H1 (cell line): ENCODE measurements around the gene DLX5. TPM values are rescaled to one million over a fixed set of nuclear protein-coding genes. Genes with fewer than 3 reads are reported as not detected.

Source experiments
- CTCF ChIA-PET: fragments of 300-600 bp; sonication (Branson Sonifier 250); formaldehyde crosslinking; loops from one replicate; lab custom pipeline; 2021; ENCODE audit not compliant: partially characterized antibody; lab: Charles Lee
- POLR2A ChIA-PET: fragments of 300-600 bp; sonication (Branson Sonifier 250); formaldehyde crosslinking; loops from one replicate; lab custom pipeline; 2021; ENCODE audit warnings: inconsistent platforms; ENCODE audit not compliant: partially characterized antibody; lab: Charles Lee
- DNase-seq, 2 experiments: peaks; one replicate each; pipeline versions ENCODE4 v3.0.0 to v3.0.0-alpha.2; 2010 to 2022; ENCODE audit warnings: low spot score in 2 of 2, low read depth in 1 of 2, mixed read lengths in 1 of 2
- FAIRE-seq: peaks from 2 replicates; lab custom pipeline; 2011; peaks lifted over from hg19 to GRCh38; lab: Jason Lieb, UNC
- H2AFZ ChIP-seq: 2 replicates; pipeline ENCODE4 v1.8.1; 2012; ENCODE audit warnings: low read length, inconsistent platforms
- H2AK5ac ChIP-seq: 2 replicates; pipeline ENCODE4 v1.6.1; 2013; ENCODE audit warnings: low read depth, low read length
- H2BK120ac ChIP-seq: replicated peaks from 2 replicates; pipeline ENCODE3; 2013; ENCODE audit warnings: low read depth, low read length, inconsistent platforms
- H2BK12ac ChIP-seq: 2 replicates; pipeline ENCODE4 v1.6.1; 2013; ENCODE audit warnings: low read depth, low read length
- H2BK15ac ChIP-seq: 2 replicates; pipeline ENCODE4 v1.6.1; 2013; ENCODE audit warnings: low read length
- H2BK20ac ChIP-seq: 2 replicates; pipeline ENCODE4 v1.6.1; 2013; ENCODE audit warnings: low read length
- H2BK5ac ChIP-seq: 2 replicates; pipeline ENCODE4 v1.6.1; 2013; ENCODE audit warnings: low read depth, low read length
- H3K14ac ChIP-seq: 2 replicates; pipeline ENCODE4 v1.6.1; 2013; ENCODE audit warnings: inconsistent platforms; ENCODE audit not compliant: insufficient read length
- H3K18ac ChIP-seq: 2 replicates; pipeline ENCODE4 v1.6.1; 2013; ENCODE audit warnings: low read length; ENCODE audit errors: extremely low read depth
- H3K23ac ChIP-seq: 2 replicates; pipeline ENCODE4 v1.6.1; 2013; ENCODE audit warnings: inconsistent platforms; ENCODE audit not compliant: insufficient read length
- H3K23me2 ChIP-seq: 2 replicates; pipeline ENCODE4 v1.6.1; 2013; ENCODE audit warnings: low read depth, low read length
- H3K27ac ChIP-seq: 2 replicates; pipeline ENCODE4 v1.6.1; 2011; ENCODE audit warnings: low read depth, low read length, inconsistent platforms
- H3K27me3 ChIP-seq, 4 experiments: replicated peaks in 1 of 4; 1 replicate in 1 of 4; 2 replicates in 3 of 4; pipeline versions ENCODE4 v1.6.1 to v1.8.1; 2011 to 2013; ENCODE audit warnings: low read length in 3 of 4, mild to moderate bottlenecking in 3 of 4, inconsistent platforms in 2 of 4, mixed read lengths in 2 of 4, moderate library complexity in 1 of 4; ENCODE audit not compliant: control insufficient read depth in 3 of 4, insufficient read depth in 3 of 4; ENCODE audit errors: extremely low read depth in 1 of 4
- H3K36me3 ChIP-seq, 4 experiments: 2 replicates each; pipeline versions ENCODE4 v1.6.1 to v1.8.1; 2011 to 2013; ENCODE audit warnings: mild to moderate bottlenecking in 4 of 4, low read length in 3 of 4, moderate library complexity in 2 of 4, control low read depth in 1 of 4, inconsistent platforms in 1 of 4; ENCODE audit not compliant: insufficient read depth in 4 of 4, control insufficient read depth in 2 of 4
- H3K4ac ChIP-seq: replicated peaks from 2 replicates; pipeline ENCODE3; 2013; ENCODE audit warnings: low read length, low read depth, mixed read lengths, inconsistent platforms; ENCODE audit not compliant: insufficient read length
- H3K4me1 ChIP-seq, 4 experiments: replicated peaks in 1 of 4; 1 replicate in 1 of 4; 2 replicates in 3 of 4; pipeline versions ENCODE4 v1.6.1 to v1.8.1; 2011 to 2013; ENCODE audit warnings: low read length in 3 of 4, inconsistent platforms in 2 of 4, mixed read lengths in 1 of 4; ENCODE audit not compliant: insufficient read depth in 4 of 4, control insufficient read depth in 3 of 4
- H3K4me2 ChIP-seq, 2 experiments: 2 replicates each; pipeline versions ENCODE4 v1.6.1 to v1.8.1; 2011 to 2013; ENCODE audit warnings: low read depth in 2 of 2, low read length in 2 of 2, control low read depth in 1 of 2, inconsistent platforms in 1 of 2, mild to moderate bottlenecking in 1 of 2; ENCODE audit not compliant: insufficient read depth in 1 of 2
- H3K4me3 ChIP-seq, 4 experiments: fragments of 200-600, 300-600 bp in 1 of 4; sonication (generic), shearing (Covaris generic), sonication (Bioruptor Twin) in 1 of 4; 2 replicates each; pipeline versions ENCODE4 v1.5.1 to v1.8.1; 2011 to 2016; ENCODE audit warnings: low read length in 4 of 4, low read depth in 3 of 4, control low read depth in 2 of 4, inconsistent platforms in 2 of 4, mild to moderate bottlenecking in 2 of 4, mixed read lengths in 1 of 4, moderate library complexity in 1 of 4; ENCODE audit not compliant: insufficient read depth in 2 of 4; ENCODE audit errors: extremely low read depth in 1 of 4
- H3K56ac ChIP-seq: replicated peaks from 2 replicates; pipeline ENCODE3; 2013; ENCODE audit warnings: low read depth, mild to moderate bottlenecking, mixed read lengths, low read length, inconsistent platforms; ENCODE audit not compliant: insufficient read length
- H3K79me1 ChIP-seq: 2 replicates; pipeline ENCODE4 v1.6.1; 2013; ENCODE audit warnings: low read depth, low read length, control low read depth
- H3K79me2 ChIP-seq, 2 experiments: 2 replicates each; pipeline versions ENCODE4 v1.6.1 to v1.8.1; 2012 to 2013; ENCODE audit warnings: low read length in 2 of 2, mild to moderate bottlenecking in 2 of 2, inconsistent platforms in 1 of 2; ENCODE audit not compliant: insufficient read depth in 2 of 2, control insufficient read depth in 1 of 2
- H3K9ac ChIP-seq, 4 experiments: replicated peaks in 1 of 4; 1 replicate in 1 of 4; 2 replicates in 3 of 4; pipeline versions ENCODE4 v1.6.1 to v1.8.1; 2011 to 2013; ENCODE audit warnings: low read depth in 3 of 4, low read length in 3 of 4, control low read depth in 2 of 4, mild to moderate bottlenecking in 2 of 4, moderate library complexity in 2 of 4, inconsistent platforms in 1 of 4; ENCODE audit errors: extremely low read depth in 1 of 4
- H3K9me3 ChIP-seq, 2 experiments: 2 replicates each; pipeline versions ENCODE4 v1.6.1 to v1.8.1; 2012 to 2013; ENCODE audit warnings: mild to moderate bottlenecking in 2 of 2, moderate library complexity in 2 of 2, control low read depth in 1 of 2, inconsistent platforms in 1 of 2, low read depth in 1 of 2, low read length in 1 of 2, mixed read lengths in 1 of 2; ENCODE audit not compliant: insufficient read depth in 2 of 2
- H4K20me1 ChIP-seq, 2 experiments: replicated peaks in 1 of 2; 2 replicates each; pipeline versions ENCODE3 to v1.8.1; 2011 to 2013; ENCODE audit warnings: inconsistent platforms in 2 of 2, low read length in 2 of 2, mild to moderate bottlenecking in 1 of 2; ENCODE audit not compliant: insufficient read depth in 2 of 2, control insufficient read depth in 1 of 2
- H4K5ac ChIP-seq: 2 replicates; pipeline ENCODE4 v1.6.1; 2013; ENCODE audit warnings: low read length, low read depth, mixed read lengths, inconsistent platforms; ENCODE audit not compliant: insufficient read length
- H4K8ac ChIP-seq: 2 replicates; pipeline ENCODE4 v1.8.0; 2013; ENCODE audit warnings: mild to moderate bottlenecking, moderate library complexity, low read length, inconsistent platforms; ENCODE audit not compliant: insufficient read depth; ENCODE audit errors: extremely low read depth
- H4K91ac ChIP-seq: replicated peaks from 2 replicates; pipeline ENCODE3; 2013; ENCODE audit warnings: low read length, mixed read lengths, inconsistent platforms; ENCODE audit not compliant: insufficient read length
- CEBPB ChIP-seq: IDR thresholded peaks from 2 replicates; pipeline ENCODE4 v1.6.1; 2012; ENCODE audit warnings: low read depth, low read length
- FOSL1 ChIP-seq: IDR thresholded peaks from 2 replicates; pipeline ENCODE4 v1.6.1; 2011; ENCODE audit warnings: mild to moderate bottlenecking, low read depth, low read length, moderate library complexity; ENCODE audit not compliant: insufficient read depth
- KDM1A ChIP-seq: fragments of 200-600, 300-600 bp; sonication (generic); IDR thresholded peaks from 2 replicates; pipeline ENCODE4 v1.7.1; 2016; ENCODE audit warnings: mild to moderate bottlenecking, low read length, borderline replicate concordance
- NANOG ChIP-seq: IDR thresholded peaks from 2 replicates; pipeline ENCODE4 v1.6.1; 2011; ENCODE audit warnings: low read length, low read depth, mild to moderate bottlenecking, inconsistent platforms; ENCODE audit not compliant: insufficient read depth, poor library complexity, severe bottlenecking
- RAD21 ChIP-seq, 2 experiments: IDR thresholded peaks in 1 of 2; conservative IDR thresholded peaks in 1 of 2; 2 replicates each; pipeline ENCODE4 v1.6.1; 2011; ENCODE audit warnings: low read depth in 2 of 2, low read length in 2 of 2, improper control_type of control experiment in 1 of 2, inconsistent platforms in 1 of 2, mild to moderate bottlenecking in 1 of 2, moderate library complexity in 1 of 2
- RBBP5 ChIP-seq: IDR thresholded peaks from 2 replicates; pipeline ENCODE4 v1.7.1; 2012; ENCODE audit warnings: low read depth, mild to moderate bottlenecking, inconsistent platforms, low read length, moderate library complexity, borderline replicate concordance
- SP2 ChIP-seq: IDR thresholded peaks from 2 replicates; pipeline ENCODE4 v1.6.1; 2012; ENCODE audit warnings: mild to moderate bottlenecking, low read length, inconsistent platforms
- SRF ChIP-seq: IDR thresholded peaks from 2 replicates; pipeline ENCODE4 v1.6.1; 2011; ENCODE audit warnings: mild to moderate bottlenecking, low read depth, low read length, moderate library complexity
- USF2 ChIP-seq: IDR thresholded peaks from 2 replicates; pipeline ENCODE4 v1.6.1; 2011; ENCODE audit warnings: low read length, improper control_type of control experiment
- WGBS, 2 experiments: shearing (Covaris generic) in 1 of 2; methylation state at CpG; one replicate each; pipeline versions ENCODE4 v1.1.6 to v1.1.7; 2013 to 2015; ENCODE audit warnings: low lambda C conversion rate in 2 of 2, mixed read lengths in 2 of 2, inconsistent platforms in 1 of 2, low coverage in 1 of 2, missing lambda C conversion rate in 1 of 2; ENCODE audit not compliant: insufficient replicate concordance in 2 of 2, insufficient coverage in 1 of 2, insufficient read length in 1 of 2; ENCODE audit errors: extremely low coverage in 1 of 2, missing lambda C conversion rate in 1 of 2; 5-methylcytosine and 5-hydroxymethylcytosine counted together
- polyA plus RNA-seq, 7 experiments: library from polyadenylated mRNA; depleted of rRNA in 3 of 7; stranded (reverse) in 5 of 7; unstranded in 2 of 7; fragments of >200 nt in 5 of 7; fragments of 200-250 nt in 2 of 7; gene quantifications; 1 replicate in 5 of 7; 2 replicates in 1 of 7; 4 replicates in 1 of 7; pipeline versions ENCODE4 v1.2.1 to v1.2.3, GENCODE V29; 2011 to 2013; ENCODE audit warnings: missing spikeins in 2 of 7, mixed read lengths in 2 of 7
- total RNA-seq: library from RNA; stranded (reverse); fragmentation: NEBNext Ultra II Directional; extraction: Animal tissue kit (Norgen Biotek cat#: 25700); gene quantifications from 2 replicates; pipeline ENCODE4 v1.2.1, GENCODE V29; 2021

The DLX5 gene
- total and polyA plus RNA-seq, 2 of the 8 experiments (the other 6 are each of a cell fraction or from before 2014, with no cell fraction given): not detected

DNA sequence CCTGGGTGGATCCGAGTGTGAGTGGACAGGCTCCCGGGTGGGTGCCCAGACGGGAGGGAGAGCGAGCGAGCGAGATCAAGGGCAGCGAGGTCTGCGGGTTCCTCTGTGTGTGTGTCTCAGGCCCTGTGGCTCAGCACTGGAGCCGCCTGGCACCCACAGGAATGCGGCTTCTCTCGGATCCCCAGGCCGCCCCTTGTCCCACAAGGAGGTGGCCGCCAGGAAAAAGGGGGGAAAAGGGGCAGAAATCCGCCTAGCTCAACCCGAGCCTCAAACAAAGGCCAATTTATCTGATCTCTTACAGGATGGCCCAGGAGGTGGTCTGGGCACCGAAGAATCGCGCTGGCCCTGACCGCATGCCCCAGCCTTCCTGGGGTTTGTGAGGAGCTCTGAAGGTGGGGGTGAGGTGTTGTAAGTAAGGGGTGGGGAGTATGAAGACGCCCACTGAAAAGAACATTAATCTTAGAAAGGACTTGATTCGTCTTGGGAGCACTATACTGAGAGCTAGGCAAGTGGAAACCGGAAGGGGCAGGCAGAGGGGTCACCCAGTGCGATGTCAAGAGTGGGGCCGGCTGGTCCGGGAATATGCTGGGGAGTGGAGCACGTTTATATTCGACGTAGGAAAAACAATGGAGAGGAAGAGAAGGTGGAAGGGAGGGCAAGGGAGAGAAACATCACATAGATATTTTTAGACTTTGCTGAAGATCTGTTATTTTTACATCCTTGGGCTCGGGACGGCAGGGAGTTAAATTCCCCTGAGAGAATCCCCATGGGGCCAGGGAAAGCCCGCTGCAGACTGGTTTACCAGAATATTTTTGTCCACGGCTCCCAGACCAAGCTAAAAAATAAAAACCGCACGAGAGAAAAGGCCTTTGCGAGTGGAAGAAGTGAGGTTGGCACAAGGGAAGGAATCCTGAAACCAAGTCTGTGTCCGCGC is 7.2 kb downstream of the DLX5 start:
- H3K4ac ChIP-seq: no peak overlapping the region
- no peak overlapping the region for H4K91ac ChIP-seq
- H3K14ac ChIP-seq: no peak overlapping the region
- H3K23ac ChIP-seq: no peak overlapping the region
- no peak overlapping the region for H3K9ac ChIP-seq
- H4K5ac ChIP-seq: no peak overlapping the region
- no peak overlapping the region for H4K8ac ChIP-seq
- no peak overlapping the region for H2BK5ac ChIP-seq
- no peaks in the 10 kb centered on the region for H3K9me3 ChIP-seq
- H3K56ac ChIP-seq: no peak overlapping the region
- H2BK12ac ChIP-seq: peak overlapping the region; percentile 80; the same call in 1 of the 2 replicates
- no peak overlapping the region for H3K27ac ChIP-seq
- no peak overlapping the region; the same call in 1 of the 2 replicates for H3K18ac ChIP-seq
- H2BK120ac ChIP-seq: no peak overlapping the region
- H2BK15ac ChIP-seq: no peak overlapping the region
- peaks cover 4 to 26% (median 19%) of the 10 kb centered on the region in 4 experiments for H3K4me1 ChIP-seq
- ChIA-PET CTCF (interaction anchor here (0.6 to 10.2 kb wide), 8 partner anchors 9 to 636 kb away, joined by 3 to 150 read pairs (median 9); partner anchors contain the start of genes DLX5 and DLX6), POLR2A (interaction anchor here (1.0 to 2.3 kb wide), 7 partner anchors 11 to 28 kb away, joined by 4 to 10 read pairs (median 4); partner anchors contain the start of gene DLX6)
- no peak overlapping the region for H2BK20ac ChIP-seq
- FAIRE-seq: no peak
- no peak overlapping the region for H2AK5ac ChIP-seq
- H4K20me1 ChIP-seq: peaks cover 24 to 34% of the 10 kb centered on the region in 2 experiments
- H3K27me3 ChIP-seq: peaks cover 94 to 100% (median 100%) of the 10 kb centered on the region in 4 experiments
- H2AFZ ChIP-seq: no peak overlapping the region
- H3K79me1 ChIP-seq: no peaks in the 10 kb centered on the region
- no peaks in the 10 kb centered on the region for H3K79me2 ChIP-seq
- no peaks in the 10 kb centered on the region; a peak in 1 of 8 replicates for H3K36me3 ChIP-seq
- peak overlapping the region; percentile 79 for H3K4me2 ChIP-seq
- DNase-seq: no peak
- 6% methylated on average over 28 of the region's 37 CpGs; no CpG with 5 or more reads in 1 of the 2 experiments for WGBS, 2 experiments
- H3K4me3 ChIP-seq: peak overlapping the region; percentile 22 to 52 (median 33); a peak in 5 of 8 replicates
- H3K23me2 ChIP-seq: peaks cover 4% of the 10 kb centered on the region; the same call in 1 of the 2 replicates
- TF ChIP-seq FOSL1: no peak
- no peak for TF ChIP-seq SP2
- no peak for TF ChIP-seq KDM1A
- no peak for TF ChIP-seq SRF
- TF ChIP-seq CEBPB: no peak
- no peak for TF ChIP-seq RAD21 (IDR thresholded peaks at IDR 0.05 in 1 of 2, conservative IDR thresholded peaks at IDR 0.05 in 1 of 2; ENCODE audit: low read depth in 2 of 2, low read length in 2 of 2)
- TF ChIP-seq RBBP5: no peak
- TF ChIP-seq USF2: no peak
- no peak for TF ChIP-seq NANOG
